Stimulated activated CD4-positive, alpha-beta T cell treated with anti-CD3 and anti-CD28 coated beads, Interleukin-1b, Interleukin-23, amount 100 ng/mL, for 48 hours (primary cell): ENCODE results near the gene INCA1.
"Not testable (repeated sequence)": the region's sequence is repeated elsewhere in the genome, so short reads cannot be mapped to it uniquely, and the experiment has no call there.

Source experiments
- DNase-seq: peaks from one replicate; pipeline ENCODE4 v3.0.0-alpha.2; 2020

INCA1 gene

GRCh38 chr17:4997302-4998026 lies at the start of gene INCA1, which contains the start of gene KIF1C:
Gene INCA1 (minus strand): TSS chr17:4997522. CDS start chr17:4994437, 3,085 bp downstream.
Gene KIF1C (plus strand): TSS chr17:4997950. CDS start chr17:5000247, 2,297 bp downstream.
- DNase-seq, result peak; percentile 88

GRCh38 chr17:5045496-5045895 lies 48.2 kb upstream of the INCA1 start:
- no peak for DNase-seq

GRCh38 chr17:5044630-5045029 lies 47.3 kb upstream of the INCA1 start:
- DNase-seq, result no peak

GRCh38 chr17:5043524-5043923 lies 46.2 kb upstream of the INCA1 start:
- no peak for DNase-seq

GRCh38 chr17:5042157-5043022 lies 45.1 kb upstream of the INCA1 start:
- DNase-seq, result no peak

- no peak for DNase-seq
Measured at GRCh38 chr17:5035315-5035714, 38.0 kb upstream of the INCA1 start, which contains the start of gene SLC52A1. Gene SLC52A1 (minus strand): TSS chr17:5035426. CDS start chr17:5034606, 820 bp downstream.

- no peak for DNase-seq
Measured at GRCh38 chr17:5034651-5035050, 37.3 kb upstream of the INCA1 start.

GRCh38 chr17:5034063-5034462 lies 36.7 kb upstream of the INCA1 start:
- no peak for DNase-seq

- DNase-seq, result no peak
Measured at GRCh38 chr17:5033352-5034015, 36.2 kb upstream of the INCA1 start.

- no peak for DNase-seq
Measured at GRCh38 chr17:5032865-5033264, 35.5 kb upstream of the INCA1 start.

GRCh38 chr17:5031365-5032082 lies 34.2 kb upstream of the INCA1 start:
- peak; percentile 82 for DNase-seq

GRCh38 chr17:5030168-5030567 lies 32.8 kb upstream of the INCA1 start:
- not testable (repeated sequence) for DNase-seq

- DNase-seq, result no peak
Measured at GRCh38 chr17:5027916-5028315, 30.6 kb upstream of the INCA1 start.

- no peak for DNase-seq
Measured at GRCh38 chr17:5027299-5027698, 30.0 kb upstream of the INCA1 start.

- DNase-seq, result no peak
Measured at GRCh38 chr17:5024604-5025003, 27.3 kb upstream of the INCA1 start.

- DNase-seq, result no peak
Measured at GRCh38 chr17:5023588-5024147, 26.3 kb upstream of the INCA1 start.

GRCh38 chr17:5022171-5022711 lies 24.9 kb upstream of the INCA1 start:
- DNase-seq, result no peak

- DNase-seq, result no peak
Measured at GRCh38 chr17:5020502-5021023, 23.2 kb upstream of the INCA1 start.

GRCh38 chr17:5019475-5019956 lies 22.2 kb upstream of the INCA1 start:
- DNase-seq, result peak; percentile 42

GRCh38 chr17:5014357-5014756 lies 17.0 kb upstream of the INCA1 start:
- no peak for DNase-seq

GRCh38 chr17:5011928-5012327 lies 14.6 kb upstream of the INCA1 start:
- peak; percentile 61 for DNase-seq
